ENCODE results near the gene FBXW7.

Gene FBXW7

DNA sequence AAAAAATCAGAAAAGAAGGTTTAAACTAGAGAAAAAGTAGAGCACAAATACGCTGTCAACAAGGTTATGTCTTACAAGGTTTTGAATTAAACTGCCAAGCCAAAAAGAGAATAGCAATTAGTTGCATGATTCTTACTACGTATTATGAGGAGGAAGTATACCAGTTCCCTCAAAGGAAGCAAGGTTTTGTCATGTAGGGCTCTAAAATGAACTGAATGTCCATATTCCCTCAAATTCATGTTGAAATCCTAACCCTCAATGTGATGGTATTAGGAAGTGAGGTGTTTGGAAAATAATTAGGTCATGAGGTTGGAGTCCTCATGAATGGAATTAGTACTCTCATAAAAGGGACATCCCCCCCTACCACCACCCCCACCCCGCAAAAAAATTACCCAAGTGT, 201.0 kb downstream of the FBXW7 start (continued):
- TF ChIP-seq, protein P1, sequence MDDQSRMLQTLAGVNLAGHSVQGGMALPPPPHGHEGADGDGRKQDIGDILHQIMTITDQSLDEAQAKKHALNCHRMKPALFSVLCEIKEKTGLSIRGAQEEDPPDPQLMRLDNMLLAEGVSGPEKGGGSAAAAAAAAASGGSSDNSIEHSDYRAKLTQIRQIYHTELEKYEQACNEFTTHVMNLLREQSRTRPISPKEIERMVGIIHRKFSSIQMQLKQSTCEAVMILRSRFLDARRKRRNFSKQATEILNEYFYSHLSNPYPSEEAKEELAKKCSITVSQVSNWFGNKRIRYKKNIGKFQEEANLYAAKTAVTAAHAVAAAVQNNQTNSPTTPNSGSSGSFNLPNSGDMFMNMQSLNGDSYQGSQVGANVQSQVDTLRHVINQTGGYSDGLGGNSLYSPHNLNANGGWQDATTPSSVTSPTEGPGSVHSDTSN (CRISPR knock-in tag; IDR thresholded peaks at IDR 0.05) = no peak
- no peak for TF ChIP-seq OSR2 (tag by site-specific recombination; IDR thresholded peaks at IDR 0.05)
- TF ChIP-seq ZNF658 (tag by site-specific recombination; IDR thresholded peaks at IDR 0.05) = no peak
- no peak for TF ChIP-seq SP3 (tag by site-specific recombination; IDR thresholded peaks at IDR 0.05)
- no peak for TF ChIP-seq ZNF548 (tag by site-specific recombination; IDR thresholded peaks at IDR 0.05)
- no peak for TF ChIP-seq ZFP3 (tag by site-specific recombination; IDR thresholded peaks at IDR 0.05; ENCODE audit: low read depth)
- TF ChIP-seq ZNF624 (tag by site-specific recombination; IDR thresholded peaks at IDR 0.05) = no peak
- no peak for TF ChIP-seq KLF1 (tag by site-specific recombination; IDR thresholded peaks at IDR 0.05)
- no peak for TF ChIP-seq ZNF549 (tag by site-specific recombination; IDR thresholded peaks at IDR 0.05)

DNA sequence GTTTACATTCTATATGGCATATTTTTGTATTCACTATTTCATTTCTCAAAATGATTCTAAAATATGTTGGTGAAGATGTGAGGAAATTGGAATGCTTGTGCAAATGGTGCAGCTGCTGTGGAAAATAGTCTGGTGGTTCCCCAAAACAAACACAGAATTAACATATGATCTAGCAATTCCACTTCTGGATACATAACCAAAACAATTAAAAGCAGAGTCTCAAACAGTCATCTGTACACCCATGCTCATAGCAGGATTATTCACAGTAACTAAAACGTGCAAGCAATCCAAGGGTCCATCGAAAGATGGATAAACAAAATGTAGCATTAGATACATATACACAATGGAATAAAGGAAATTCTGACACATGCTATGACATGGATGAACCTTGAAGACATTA, 204.8 kb downstream of the FBXW7 start:
- Histone ChIP-seq H3K4me1 (ENCODE audit: control insufficient read depth, insufficient read depth, low read length) (no peaks in the 10 kb centered on the region), H3K36me3 (ENCODE audit: control insufficient read depth in 2 of 2, insufficient read depth in 1 of 2, low read length in 2 of 2) (peaks cover 4 to 30% of the 10 kb centered on the region in 2 experiments), H3K4me3 (ENCODE audit: low read depth, low read length) (no peak overlapping the region), H3K27ac (ENCODE audit: extremely low read depth, low read depth, low read length) (no peak overlapping the region), H3K9me3 (ENCODE audit: control insufficient read depth, insufficient read depth, low read depth, low read length) (no peaks in the 10 kb centered on the region)
- CTCF ChIA-PET = no interaction called here
- TF ChIP-seq ZNF335 (tag by site-specific recombination; conservative IDR thresholded peaks at IDR 0.05) (no peak), ZNF274 (IDR thresholded peaks at IDR 0.05; ENCODE audit: low read length) (no peak), ZNF274 (tag by site-specific recombination; IDR thresholded peaks at IDR 0.05; ENCODE audit: borderline replicate concordance) (no peak), ZNF311 (tag by site-specific recombination; IDR thresholded peaks at IDR 0.05; ENCODE audit: borderline replicate concordance) (no peak), SP3 (tag by site-specific recombination; IDR thresholded peaks at IDR 0.05) (no peak), ZNF600 (tag by site-specific recombination; IDR thresholded peaks at IDR 0.05) (no peak), ZNF792 (tag by site-specific recombination; IDR thresholded peaks at IDR 0.05) (no peak), ZNF707 (tag by site-specific recombination; IDR thresholded peaks at IDR 0.05) (no peak), MEIS1 (CRISPR knock-in tag; IDR thresholded peaks at IDR 0.05; ENCODE audit: borderline replicate concordance) (no peak), ZNF221 (tag by site-specific recombination; IDR thresholded peaks at IDR 0.05; ENCODE audit: borderline replicate concordance) (no peak)
- POLR2A ChIA-PET = no interaction called here

GRCh38 chr4:152328582-152328981, 207.3 kb downstream of the FBXW7 start:
- Histone ChIP-seq H3K4me1 (ENCODE audit: control insufficient read depth, insufficient read depth, low read length) (no peaks in the 10 kb centered on the region), H3K27ac (ENCODE audit: extremely low read depth, low read depth, low read length) (no peak overlapping the region), H3K9me3 (ENCODE audit: control insufficient read depth, insufficient read depth, low read depth, low read length) (no peaks in the 10 kb centered on the region), H3K4me3 (ENCODE audit: low read depth, low read length) (no peak overlapping the region), H3K36me3 (ENCODE audit: control insufficient read depth in 2 of 2, insufficient read depth in 1 of 2, low read length in 2 of 2) (peaks cover under 1 to 45% of the 10 kb centered on the region in 2 experiments)
- POLR2A ChIA-PET = no interaction called here
- no peak for TF ChIP-seq SCRT2 (tag by site-specific recombination; IDR thresholded peaks at IDR 0.05)
- TF ChIP-seq, protein P2, sequence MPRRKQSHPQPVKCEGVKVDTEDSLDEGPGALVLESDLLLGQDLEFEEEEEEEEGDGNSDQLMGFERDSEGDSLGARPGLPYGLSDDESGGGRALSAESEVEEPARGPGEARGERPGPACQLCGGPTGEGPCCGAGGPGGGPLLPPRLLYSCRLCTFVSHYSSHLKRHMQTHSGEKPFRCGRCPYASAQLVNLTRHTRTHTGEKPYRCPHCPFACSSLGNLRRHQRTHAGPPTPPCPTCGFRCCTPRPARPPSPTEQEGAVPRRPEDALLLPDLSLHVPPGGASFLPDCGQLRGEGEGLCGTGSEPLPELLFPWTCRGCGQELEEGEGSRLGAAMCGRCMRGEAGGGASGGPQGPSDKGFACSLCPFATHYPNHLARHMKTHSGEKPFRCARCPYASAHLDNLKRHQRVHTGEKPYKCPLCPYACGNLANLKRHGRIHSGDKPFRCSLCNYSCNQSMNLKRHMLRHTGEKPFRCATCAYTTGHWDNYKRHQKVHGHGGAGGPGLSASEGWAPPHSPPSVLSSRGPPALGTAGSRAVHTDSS (tag by site-specific recombination; IDR thresholded peaks at IDR 0.05) = no peak
- no peak for TF ChIP-seq ZNF146 (tag by site-specific recombination; IDR thresholded peaks at IDR 0.05)
- no peak for TF ChIP-seq ZNF530 (tag by site-specific recombination; IDR thresholded peaks at IDR 0.05; ENCODE audit: low read depth)
- no peak for TF ChIP-seq ZNF37A (tag by site-specific recombination; IDR thresholded peaks at IDR 0.05)
- no peak for TF ChIP-seq ZNF670 (tag by site-specific recombination; IDR thresholded peaks at IDR 0.05; ENCODE audit: low read depth)
- TF ChIP-seq, protein P3, sequence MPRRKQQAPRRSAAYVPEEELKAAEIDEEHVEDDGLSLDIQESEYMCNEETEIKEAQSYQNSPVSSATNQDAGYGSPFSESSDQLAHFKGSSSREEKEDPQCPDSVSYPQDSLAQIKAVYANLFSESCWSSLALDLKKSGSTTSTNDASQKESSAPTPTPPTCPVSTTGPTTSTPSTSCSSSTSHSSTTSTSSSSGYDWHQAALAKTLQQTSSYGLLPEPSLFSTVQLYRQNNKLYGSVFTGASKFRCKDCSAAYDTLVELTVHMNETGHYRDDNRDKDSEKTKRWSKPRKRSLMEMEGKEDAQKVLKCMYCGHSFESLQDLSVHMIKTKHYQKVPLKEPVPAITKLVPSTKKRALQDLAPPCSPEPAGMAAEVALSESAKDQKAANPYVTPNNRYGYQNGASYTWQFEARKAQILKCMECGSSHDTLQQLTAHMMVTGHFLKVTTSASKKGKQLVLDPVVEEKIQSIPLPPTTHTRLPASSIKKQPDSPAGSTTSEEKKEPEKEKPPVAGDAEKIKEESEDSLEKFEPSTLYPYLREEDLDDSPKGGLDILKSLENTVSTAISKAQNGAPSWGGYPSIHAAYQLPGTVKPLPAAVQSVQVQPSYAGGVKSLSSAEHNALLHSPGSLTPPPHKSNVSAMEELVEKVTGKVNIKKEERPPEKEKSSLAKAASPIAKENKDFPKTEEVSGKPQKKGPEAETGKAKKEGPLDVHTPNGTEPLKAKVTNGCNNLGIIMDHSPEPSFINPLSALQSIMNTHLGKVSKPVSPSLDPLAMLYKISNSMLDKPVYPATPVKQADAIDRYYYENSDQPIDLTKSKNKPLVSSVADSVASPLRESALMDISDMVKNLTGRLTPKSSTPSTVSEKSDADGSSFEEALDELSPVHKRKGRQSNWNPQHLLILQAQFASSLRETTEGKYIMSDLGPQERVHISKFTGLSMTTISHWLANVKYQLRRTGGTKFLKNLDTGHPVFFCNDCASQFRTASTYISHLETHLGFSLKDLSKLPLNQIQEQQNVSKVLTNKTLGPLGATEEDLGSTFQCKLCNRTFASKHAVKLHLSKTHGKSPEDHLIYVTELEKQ (tag by site-specific recombination; IDR thresholded peaks at IDR 0.05; ENCODE audit: borderline replicate concordance) = no peak
- CTCF ChIA-PET = interaction anchor here (1.4 kb wide), 1 partner anchor 222 kb away, joined by 4 read pairs; no protein-coding TSS in a partner anchor
